Stimulated activated CD8-positive, alpha-beta memory T cell treated with anti-CD3 and anti-CD28 coated beads, Interleukin-15, amount 100 ng/mL, for 24 hours (primary cell): ENCODE results near the gene SCFD2.
"Not testable (repeated sequence)": the region's sequence is repeated elsewhere in the genome, so short reads cannot be mapped to it uniquely, and the experiment has no call there.

Experiments used
- DNase-seq: peaks from one replicate; pipeline ENCODE4 v3.0.0-alpha.2; 2020; ENCODE audit warnings: low read depth

Gene SCFD2

DNA sequence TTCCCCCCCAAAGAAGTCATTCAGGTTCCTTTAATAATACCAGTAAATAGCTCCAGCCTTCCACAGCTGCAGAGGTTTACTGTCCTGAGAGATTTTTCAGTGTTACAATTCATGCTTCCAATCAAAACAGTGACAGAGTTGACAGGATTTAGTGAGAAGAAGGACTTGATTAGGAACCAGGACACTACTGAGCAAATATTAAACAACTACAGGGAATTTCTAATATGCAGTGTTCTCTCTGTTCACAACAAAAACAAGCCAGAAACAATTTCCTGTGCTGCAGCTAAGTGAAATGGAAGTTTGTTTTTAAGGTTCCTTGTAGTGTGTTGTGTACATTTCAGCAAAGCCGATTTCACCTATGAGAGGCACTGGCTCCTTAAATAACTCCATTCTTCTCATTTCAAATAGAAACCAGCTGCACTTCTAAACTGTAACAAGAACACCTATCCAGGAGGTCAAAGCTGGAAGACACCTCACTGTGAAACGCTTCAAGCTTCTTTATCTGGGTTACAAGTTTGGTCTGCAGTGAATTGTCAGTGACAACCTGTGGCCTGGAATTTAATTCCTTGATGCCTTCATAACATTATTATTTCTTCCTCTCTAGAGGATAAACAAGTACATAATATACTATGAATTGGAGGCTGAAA, 354.5 kb downstream of the SCFD2 start:
- DNase-seq = no peak

DNA sequence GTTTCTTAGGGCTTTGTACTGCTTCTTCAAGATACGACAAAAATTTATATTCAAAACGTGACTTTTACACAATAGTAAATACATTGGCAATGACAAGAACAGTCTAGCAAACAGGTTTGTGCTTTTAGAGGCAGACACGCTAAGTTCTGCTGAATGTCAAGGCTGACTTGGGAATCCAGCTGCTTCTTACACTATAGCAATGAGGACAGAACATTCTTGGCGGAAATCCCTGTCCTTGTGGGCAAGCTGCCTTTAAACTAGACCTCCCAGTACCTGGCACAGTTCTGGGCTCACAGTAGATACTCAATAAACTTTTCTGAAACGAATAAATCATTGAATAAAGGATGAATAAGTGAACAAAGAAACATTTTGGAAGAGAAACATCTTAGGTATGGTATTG, 355.5 kb downstream of the SCFD2 start:
- DNase-seq = no peak

DNA sequence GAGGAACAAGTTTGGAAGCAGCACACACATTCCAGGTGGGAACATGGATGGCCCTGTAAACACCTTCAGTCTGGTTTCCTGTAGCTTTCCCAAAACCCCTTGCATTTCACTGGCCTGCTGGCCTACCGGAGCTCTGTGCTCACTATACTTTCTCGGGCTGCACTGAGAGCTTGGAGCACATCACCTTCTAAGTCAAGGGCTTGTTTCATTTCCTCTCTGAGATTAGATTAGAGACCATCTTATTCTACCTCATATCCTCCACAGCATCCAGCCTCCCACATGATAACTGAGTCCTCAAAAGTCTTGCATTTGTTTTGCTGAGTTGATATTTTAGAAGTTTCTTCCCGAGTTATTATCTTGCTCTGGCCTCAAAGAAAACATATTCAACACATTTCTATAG, 356.0 kb downstream of the SCFD2 start:
- no peak for DNase-seq

DNA sequence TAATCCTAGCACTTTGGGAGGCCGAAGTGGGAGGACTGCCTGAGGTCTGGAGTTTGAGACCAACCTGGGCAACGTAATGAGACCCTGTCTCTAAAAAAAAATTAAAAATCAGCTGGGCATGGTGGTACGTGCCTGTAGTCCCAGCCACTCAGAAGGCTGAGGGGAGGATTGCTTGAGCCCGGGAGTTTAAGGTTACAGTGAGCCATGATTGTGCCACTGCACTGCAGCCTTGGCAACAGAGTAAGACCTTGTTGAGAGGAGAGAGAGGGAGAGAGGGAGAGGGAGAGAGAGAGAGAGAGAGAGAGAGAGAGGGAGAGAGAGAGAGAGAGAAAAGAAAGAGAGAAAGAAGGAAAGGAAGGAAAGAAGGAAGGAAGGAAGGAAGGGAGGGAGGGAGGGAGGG, 358.8 kb downstream of the SCFD2 start:
- no peak for DNase-seq

DNA sequence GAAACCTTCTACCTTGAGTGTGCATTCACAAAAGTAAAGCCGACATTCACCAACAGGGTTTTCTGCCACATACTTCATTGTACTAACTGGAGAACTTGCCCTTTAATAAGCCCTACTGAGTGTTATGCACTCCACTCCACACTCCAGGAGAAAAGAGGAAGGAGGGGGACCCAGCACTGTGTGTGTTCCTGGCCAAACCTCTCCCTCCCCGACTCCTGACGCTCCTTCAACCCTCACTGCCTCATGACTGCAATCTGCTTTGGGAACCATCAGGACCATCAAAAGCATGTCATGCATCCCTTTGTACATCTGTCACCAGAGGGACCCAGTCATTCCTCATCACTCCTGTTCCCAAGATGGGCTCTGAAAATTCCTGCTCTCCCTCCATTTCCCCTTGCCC, 360.1 kb downstream of the SCFD2 start:
- DNase-seq = no peak

DNA sequence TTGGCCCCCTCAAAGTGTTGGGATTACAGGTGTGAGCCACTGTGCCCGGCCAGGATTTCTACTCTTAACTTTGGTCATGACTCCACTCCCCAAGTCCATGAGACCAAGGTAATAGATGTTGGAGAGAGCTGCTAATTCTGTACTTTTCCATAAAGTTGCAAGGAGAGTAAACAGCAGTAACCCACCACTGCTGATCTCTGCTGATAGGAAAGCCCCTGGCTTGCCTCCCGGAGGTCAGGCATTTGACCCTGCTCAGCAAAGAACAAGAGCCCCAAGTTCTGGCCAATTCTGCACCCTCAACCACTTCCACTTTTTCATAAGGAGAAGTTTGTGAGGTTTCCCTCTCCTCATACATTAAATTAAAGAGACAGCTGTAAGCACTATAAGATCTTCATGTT, 360.7 kb downstream of the SCFD2 start:
- no peak for DNase-seq

DNA sequence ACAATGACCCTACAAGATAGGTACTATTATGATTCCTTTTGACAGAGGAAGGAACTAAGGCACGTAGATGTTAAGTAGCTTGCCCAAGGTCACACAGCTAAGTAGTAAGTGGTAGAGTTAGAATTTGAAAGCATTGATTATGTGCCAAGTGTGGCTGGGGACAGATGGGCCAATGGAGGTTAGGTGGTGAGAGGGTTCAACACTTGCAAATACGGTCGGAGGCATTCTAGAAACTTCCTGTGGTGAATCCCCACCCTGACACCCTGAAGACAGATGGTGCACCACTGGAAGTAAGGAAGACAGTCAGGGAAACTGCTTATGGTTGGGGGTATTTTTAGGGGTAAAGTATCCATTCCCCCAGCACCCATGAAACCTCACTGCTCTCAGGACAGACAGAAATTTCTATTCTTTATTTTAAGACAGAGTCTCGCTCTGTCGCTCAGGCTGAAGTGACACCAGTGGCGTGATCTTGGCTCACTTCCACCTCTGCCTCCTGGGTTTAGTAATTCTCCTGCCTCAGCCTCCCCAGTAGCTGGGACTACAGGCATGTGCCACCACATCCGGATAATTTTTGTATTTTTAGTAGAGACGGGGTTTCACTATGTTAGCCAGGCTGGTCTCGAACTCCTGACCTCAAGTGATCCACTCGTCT, 361.2 kb downstream of the SCFD2 start:
- DNase-seq = no peak

DNA sequence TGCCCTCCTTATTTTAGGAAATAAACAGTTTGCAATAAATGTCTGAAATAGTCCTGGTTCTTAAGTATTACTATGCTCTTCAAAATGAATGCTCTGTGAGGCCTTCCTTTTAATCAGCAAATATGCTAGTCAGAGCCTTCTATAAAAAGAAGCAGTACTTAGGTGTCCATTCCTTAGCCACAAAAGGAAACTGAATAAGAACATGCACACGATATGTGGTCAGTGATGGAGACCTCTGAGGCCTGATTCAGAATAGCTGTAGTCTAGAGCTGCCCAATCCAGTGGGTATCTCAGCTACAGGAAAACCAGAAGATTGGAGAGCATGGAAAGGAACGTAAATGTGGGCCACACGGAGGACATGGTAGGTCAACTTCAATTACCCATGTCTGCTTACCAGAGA, 361.9 kb downstream of the SCFD2 start:
- no peak for DNase-seq

DNA sequence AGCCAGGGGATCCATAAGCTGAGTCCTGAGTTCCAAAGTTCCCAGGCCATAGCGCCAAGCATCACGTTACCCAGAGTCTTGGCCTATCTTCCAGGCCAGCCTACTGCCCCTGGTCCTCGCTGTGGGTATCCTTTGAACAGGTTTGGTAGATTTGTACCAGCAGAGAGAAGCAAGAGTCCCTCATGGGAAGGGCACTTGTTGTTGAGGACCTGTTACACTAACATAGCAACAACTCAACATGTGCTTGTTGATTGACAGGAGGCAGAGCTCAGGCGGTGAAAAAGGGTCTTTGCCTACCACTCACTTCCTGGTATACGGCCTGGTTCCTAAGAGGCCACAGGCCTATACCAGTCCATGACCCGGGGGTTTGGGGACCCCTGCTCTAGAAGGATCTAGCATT, 365.3 kb downstream of the SCFD2 start:
- no peak for DNase-seq

DNA sequence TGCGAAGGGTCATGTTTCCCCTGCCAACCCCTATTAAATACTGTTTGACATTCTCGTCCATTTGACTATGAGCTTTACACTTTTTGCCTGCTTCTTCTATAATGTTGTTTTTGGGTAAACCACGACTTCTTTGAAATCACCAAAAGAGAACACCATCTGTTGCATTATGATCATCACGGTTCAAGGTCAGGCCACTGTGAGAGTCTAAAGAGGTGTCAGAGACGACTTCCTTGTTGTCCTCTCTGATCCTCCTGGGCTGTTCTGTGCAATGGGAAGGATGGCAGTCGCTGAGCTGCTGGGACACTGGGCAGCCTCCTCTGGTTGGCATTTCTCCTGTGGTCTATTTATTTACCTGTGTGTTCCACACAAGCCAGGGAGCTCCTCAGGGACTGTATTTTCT, 366.2 kb downstream of the SCFD2 start:
- DNase-seq = no peak

DNA sequence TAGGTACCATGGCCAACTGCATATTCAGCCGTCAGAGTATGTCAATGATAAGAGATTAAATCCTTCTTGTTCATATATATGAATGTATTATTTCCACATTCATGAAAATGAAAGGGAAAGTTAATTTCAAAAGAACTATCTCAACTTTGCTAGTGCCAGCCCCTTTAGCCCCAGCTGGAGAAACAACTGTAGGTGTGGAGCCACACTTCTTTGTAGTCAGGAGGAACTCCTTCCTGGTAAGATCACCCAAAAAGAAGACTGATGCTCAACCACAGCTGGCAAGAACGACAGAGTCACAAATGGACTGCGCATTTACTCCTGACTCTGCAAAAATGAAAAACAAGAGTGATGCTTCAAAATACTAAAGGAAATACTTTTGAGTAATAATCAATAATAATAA, 367.4 kb downstream of the SCFD2 start:
- no peak for DNase-seq

DNA sequence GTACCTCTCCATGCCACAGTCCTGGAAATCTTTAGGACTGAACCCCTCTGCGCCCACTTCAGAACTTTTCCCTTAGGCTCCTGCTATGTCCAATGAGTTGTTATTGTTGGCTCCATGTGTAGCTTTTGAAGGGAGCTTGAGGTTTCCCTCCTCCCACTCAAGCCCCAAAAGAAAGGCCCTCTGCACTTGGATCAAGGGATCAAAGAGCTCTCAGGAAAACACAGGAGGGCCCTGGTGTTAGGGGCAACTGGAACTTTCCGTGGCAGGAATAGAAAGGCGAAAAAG, 368.8 kb downstream of the SCFD2 start:
- DNase-seq = no peak

DNA sequence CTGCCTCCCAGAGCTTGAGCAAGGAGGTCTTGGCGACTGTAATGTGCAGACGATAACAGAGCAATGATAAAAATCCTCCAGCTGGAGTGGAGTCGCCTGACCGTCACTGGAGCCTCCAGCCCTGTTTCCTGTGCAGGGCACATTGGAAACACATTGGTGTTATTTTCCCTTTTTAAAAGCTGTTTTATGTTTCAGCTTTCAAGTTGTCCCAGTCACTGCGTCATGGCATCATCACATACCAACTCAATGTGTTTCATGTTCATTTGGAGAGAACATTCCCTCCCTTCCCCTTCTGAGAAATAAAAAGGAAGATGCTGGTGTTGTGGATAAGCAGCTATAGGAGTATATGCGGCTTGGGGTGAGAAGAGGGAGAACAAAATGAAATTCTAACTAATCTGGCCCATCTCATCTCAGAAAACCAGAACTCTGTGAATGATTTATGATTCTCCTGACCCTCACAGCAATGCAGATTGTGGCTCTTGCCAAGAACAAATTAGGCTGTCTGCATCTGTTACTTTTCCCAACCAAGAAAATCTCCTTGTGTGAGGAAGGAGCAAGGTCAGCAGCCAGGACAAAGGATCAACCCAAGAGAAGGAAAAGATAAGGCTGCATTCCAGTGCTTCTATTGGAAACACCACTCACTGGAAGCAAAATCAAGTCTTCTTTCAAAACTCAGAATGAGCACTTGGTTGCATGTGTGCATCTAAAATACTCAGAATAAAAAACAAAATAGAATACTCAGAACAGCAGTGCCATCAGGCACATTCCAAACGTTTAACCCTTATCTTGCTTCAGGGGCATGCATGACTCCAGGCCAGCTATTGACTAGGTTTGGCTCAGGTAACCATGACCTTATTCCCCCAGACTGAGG, 369.4 kb downstream of the SCFD2 start:
- DNase-seq = no peak

DNA sequence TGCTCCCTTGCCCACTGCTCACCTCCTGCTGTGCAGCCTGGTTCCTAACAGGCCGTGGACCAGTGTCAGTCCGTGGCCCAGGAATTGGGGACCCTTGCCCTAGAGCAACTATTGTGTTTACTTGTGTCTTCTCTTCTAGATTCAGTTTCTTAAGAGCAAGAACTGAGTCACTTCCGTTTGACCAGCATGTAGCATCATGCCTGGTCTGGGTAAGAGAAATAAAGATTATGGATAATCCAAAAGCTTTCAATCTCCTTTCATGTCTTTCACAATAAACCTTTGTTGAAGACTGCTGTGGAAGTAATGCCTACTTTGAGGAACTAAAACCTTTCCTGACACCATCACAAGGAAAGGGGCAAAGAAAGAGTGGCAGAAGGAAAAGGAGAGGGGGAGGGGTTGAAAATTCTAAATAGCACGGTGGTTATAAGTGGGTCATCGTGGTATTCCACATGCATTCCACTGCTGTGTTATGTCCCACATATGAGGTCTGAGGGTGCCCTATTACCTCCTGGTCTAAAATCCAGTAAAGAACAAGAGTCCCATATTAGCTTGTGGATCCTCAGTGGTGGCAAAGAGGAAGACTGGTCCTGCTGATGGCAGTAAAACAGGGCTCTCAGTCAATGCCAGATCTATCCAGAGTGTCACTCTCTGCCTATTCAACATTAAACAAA, 370.4 kb downstream of the SCFD2 start:
- DNase-seq = no peak

DNA sequence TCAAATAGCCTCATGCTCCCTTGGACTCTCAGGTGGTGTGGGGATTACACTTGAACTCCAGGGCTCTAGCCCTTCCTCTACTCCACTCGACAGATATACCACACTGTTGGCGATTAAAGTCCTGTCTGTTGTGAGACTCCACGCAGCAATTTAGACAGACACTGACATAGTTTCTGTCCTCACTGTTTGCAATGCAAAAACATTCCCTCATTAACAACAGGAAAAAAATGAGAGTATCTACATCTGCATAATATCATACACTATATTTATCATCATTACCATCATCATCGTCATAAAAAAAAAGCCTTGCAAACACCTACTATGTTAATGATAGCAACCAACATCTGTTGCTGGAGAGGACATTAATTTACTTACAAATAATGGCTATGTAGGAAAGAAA, 371.3 kb downstream of the SCFD2 start:
- no peak for DNase-seq

DNA sequence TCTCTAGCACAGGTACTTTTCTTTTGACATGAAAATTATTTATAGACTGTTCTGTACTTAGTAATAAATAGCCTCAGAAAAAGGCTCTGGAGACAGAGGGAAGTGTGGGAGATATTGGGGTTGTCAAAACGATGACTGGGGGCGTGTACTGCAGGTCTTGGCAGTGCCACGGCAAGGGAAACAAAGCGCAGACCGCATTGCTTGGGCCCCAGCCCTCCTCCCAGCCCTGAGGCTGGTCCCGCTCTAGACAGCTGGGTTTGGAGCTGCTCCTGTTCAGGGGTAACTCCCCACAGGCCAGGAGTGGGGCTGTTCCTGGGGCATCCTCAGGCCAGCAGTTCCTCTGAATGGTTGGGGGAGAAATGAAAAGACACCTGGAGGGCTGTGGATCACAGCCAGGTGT, 372.1 kb downstream of the SCFD2 start:
- no peak for DNase-seq

DNA sequence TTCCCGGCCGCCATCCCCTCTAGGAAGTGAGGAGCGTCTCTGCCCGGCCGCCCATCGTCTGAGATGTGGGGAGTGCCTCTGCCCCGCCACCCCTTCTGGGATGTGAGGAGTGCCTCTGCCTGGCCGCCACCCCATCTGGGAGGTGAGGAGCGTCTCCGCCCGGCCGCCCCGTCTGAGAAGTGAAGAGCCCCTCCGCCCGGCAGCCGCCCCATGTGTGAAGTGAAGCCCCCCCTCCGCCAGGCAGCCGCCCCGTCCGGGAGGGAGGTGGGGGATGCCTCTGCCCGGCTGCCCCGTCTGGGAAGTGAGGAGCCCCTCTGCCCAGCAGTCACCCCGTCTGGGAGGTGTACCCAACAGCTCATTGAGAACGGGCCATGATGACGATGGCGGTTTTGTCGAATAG, 373.3 kb downstream of the SCFD2 start:
- DNase-seq = not testable (repeated sequence)

DNA sequence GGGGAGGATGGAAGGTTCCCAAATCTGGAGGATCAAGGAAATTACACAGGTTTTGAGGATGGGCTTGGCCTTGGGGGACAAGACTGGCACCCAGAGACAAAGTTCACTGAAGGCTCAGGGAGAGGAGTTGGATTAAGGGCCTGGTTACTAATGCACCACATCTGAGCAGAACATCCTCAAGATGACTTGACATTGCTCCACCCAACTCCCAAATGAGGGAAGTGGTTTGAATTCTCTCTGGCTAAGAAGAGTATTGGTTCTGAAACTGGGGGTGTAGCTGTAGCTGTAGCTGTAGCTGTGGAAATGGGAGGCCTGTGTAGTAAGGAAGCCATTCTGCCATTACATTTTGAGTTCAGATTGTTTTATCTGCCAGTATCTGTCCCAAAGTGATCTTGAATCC, 374.4 kb downstream of the SCFD2 start:
- no peak for DNase-seq

DNA sequence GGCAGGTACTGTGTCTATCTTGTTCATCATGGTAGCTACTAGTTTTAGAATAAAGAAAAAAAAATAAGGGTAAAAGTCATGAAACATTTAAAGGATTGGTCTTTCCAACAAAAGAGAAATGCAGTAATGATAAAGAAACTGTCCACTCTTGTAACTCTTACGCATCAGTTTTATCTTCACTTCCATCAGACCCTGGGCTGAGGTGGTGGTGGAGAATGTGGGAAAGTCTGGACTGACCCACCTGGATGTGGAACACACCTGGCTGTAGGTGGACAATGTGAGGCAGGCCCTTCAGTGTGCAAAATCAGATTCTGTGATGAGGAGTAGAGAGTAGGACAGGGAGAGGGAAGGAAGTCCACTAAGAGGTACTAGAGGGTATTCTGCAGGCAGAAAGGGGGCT, 375.2 kb downstream of the SCFD2 start:
- no peak for DNase-seq

DNA sequence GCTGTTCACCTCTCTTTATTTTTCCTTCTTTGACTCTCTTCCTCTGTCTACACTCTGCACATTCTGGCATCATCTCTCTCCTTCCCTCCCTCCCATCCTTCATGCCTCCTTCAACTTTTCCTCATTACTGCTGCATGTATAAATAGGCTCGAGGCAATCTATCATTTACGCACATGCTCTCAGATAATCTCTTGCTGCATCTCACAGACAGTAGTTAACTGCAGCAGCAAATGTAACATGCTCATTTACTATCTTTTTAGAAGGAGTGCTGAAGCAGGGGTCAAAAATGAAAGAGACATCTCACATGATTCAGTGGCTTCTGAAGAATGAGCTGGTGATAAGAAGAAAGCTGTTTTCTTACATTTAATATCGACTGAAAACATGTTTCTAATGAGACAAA, 376.0 kb downstream of the SCFD2 start:
- DNase-seq = no peak

DNA sequence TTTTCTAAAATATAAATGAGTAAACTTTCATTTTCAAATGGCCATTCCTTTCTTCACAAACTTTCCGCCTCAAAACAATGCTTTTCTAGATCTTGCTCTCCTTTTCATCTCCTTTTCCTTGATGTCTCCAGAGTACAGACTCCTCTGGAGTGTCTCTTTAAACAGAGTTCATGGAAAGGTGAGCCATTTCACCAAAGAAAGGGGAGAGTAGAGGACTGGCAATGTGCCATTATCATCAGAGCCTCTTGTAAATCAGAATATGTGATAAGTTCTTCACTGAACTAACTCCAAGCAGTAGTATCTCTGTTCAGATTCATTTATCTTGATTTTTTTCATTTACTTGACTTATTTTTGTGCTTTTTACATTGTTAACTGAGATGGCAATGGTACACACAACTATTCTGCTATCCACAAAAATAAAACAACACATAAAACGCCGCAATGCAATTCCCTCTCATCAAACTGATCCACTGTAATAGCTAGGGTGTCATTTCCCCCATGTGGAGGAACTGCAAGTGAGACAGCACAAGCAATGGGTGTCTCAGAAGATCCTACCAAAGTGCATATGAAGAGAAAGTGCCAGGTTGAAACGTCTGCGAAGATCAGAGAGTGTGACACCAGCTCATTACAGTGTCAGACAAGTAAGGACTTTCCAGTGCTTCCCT, 378.3 kb downstream of the SCFD2 start:
- no peak for DNase-seq

DNA sequence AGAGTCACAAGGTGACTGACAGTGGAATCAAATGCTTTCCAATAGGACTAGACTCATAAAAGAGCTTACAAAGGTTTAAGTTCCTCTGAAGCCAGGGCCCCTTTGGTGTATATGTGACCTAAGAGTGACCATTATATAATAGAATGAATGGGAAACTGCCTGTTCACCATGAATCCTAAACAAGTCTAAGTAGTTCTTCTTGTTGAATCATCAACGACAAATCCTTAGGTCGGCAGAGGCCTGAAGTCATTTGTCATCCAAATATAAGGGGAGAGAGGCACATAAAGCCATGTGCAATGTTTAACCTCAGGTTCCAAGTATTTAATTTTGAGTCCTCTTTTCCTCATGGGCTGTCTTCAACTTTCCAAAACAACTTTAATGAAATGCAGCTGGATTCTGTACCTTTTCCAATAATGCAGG, 381.4 kb downstream of the SCFD2 start:
- DNase-seq = no peak
